Chondrocyte (in vitro differentiated cells): ENCODE results near the gene LRMDA. TPM values are rescaled to one million over a fixed set of nuclear protein-coding genes. Genes with fewer than 3 reads are reported as not detected.

Source experiments
- DNase-seq: peaks from one replicate; pipeline ENCODE4 v3.0.0; 2021; ENCODE audit warnings: mixed read lengths, low spot score
- H3K27ac Mint-ChIP-seq: one replicate; pipeline ENCODE4 v1.8.0; 2021; ENCODE audit warnings: mild to moderate bottlenecking, moderate library complexity, mixed read lengths; ENCODE audit not compliant: unreplicated experiment
- H3K27me3 Mint-ChIP-seq: 2 replicates; pipeline ENCODE4 v1.8.0; 2021; ENCODE audit warnings: low read depth, mixed read lengths
- H3K36me3 Mint-ChIP-seq: 2 replicates; pipeline ENCODE4 v1.8.0; 2021; ENCODE audit warnings: low read depth, mixed read lengths
- H3K4me1 Mint-ChIP-seq: 2 replicates; pipeline ENCODE4 v1.8.0; 2021; ENCODE audit warnings: low read depth, mild to moderate bottlenecking, mixed read lengths
- H3K4me3 Mint-ChIP-seq: one replicate; pipeline ENCODE4 v1.8.0; 2021; ENCODE audit warnings: mild to moderate bottlenecking, moderate library complexity, mixed read lengths; ENCODE audit not compliant: unreplicated experiment
- H3K9me3 Mint-ChIP-seq: 2 replicates; pipeline ENCODE4 v1.8.0; 2021; ENCODE audit warnings: low read depth, mixed read lengths
- total RNA-seq: library from RNA; stranded (reverse); gene quantifications from 3 replicates; pipeline ENCODE4 v1.2.1, GENCODE V29; 2021
- TF ChIP-seq, protein P1 (sequence below): fragments of 200-600 bp; sonication (generic); IDR thresholded peaks from 2 replicates; pipeline ENCODE4 v1.5.0; 2021; ENCODE audit warnings: antibody characterized with exemption, mild to moderate bottlenecking, moderate library complexity

Gene LRMDA
- total RNA-seq, 1 donor from 2014 or later: 2.8 TPM

- H3K27me3 Mint-ChIP-seq: peaks cover 3% of the 10 kb centered on the region
- no peak for DNase-seq
- H3K27ac Mint-ChIP-seq: no peak overlapping the region
- H3K4me1 Mint-ChIP-seq: no peaks in the 10 kb centered on the region
- TF ChIP-seq, protein P1, sequence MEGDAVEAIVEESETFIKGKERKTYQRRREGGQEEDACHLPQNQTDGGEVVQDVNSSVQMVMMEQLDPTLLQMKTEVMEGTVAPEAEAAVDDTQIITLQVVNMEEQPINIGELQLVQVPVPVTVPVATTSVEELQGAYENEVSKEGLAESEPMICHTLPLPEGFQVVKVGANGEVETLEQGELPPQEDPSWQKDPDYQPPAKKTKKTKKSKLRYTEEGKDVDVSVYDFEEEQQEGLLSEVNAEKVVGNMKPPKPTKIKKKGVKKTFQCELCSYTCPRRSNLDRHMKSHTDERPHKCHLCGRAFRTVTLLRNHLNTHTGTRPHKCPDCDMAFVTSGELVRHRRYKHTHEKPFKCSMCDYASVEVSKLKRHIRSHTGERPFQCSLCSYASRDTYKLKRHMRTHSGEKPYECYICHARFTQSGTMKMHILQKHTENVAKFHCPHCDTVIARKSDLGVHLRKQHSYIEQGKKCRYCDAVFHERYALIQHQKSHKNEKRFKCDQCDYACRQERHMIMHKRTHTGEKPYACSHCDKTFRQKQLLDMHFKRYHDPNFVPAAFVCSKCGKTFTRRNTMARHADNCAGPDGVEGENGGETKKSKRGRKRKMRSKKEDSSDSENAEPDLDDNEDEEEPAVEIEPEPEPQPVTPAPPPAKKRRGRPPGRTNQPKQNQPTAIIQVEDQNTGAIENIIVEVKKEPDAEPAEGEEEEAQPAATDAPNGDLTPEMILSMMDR: no peak
- H3K9me3 Mint-ChIP-seq: no peaks in the 10 kb centered on the region
- H3K4me3 Mint-ChIP-seq: no peak overlapping the region
- no peaks in the 10 kb centered on the region for H3K36me3 Mint-ChIP-seq
Observed at GRCh38 chr10:76017733-76018433, 586.5 kb downstream of the LRMDA start.

GRCh38 chr10:76020630-76021029 is 589.2 kb downstream of the LRMDA start:
- Mint-ChIP-seq H3K4me1 (no peaks in the 10 kb centered on the region), H3K36me3 (no peaks in the 10 kb centered on the region), H3K4me3 (no peak overlapping the region), H3K9me3 (no peaks in the 10 kb centered on the region), H3K27ac (no peak overlapping the region), H3K27me3 (no peaks in the 10 kb centered on the region)
- DNase-seq: no peak
- TF ChIP-seq, protein P1: no peak

- no peak overlapping the region for H3K27ac Mint-ChIP-seq
- H3K4me3 Mint-ChIP-seq: no peak overlapping the region
- TF ChIP-seq, protein P1: no peak
- no peaks in the 10 kb centered on the region for H3K27me3 Mint-ChIP-seq
- no peak for DNase-seq
- H3K9me3 Mint-ChIP-seq: no peaks in the 10 kb centered on the region
- no peaks in the 10 kb centered on the region for H3K4me1 Mint-ChIP-seq
- H3K36me3 Mint-ChIP-seq: no peaks in the 10 kb centered on the region
Observed at GRCh38 chr10:76021398-76021797, 590.0 kb downstream of the LRMDA start.

GRCh38 chr10:76022366-76022765 is 590.9 kb downstream of the LRMDA start:
- Mint-ChIP-seq H3K27me3 (no peaks in the 10 kb centered on the region), H3K4me1 (no peaks in the 10 kb centered on the region), H3K36me3 (no peaks in the 10 kb centered on the region), H3K4me3 (no peak overlapping the region), H3K27ac (no peak overlapping the region), H3K9me3 (no peaks in the 10 kb centered on the region)
- no peak for DNase-seq
- TF ChIP-seq, protein P1: no peak

- no peaks in the 10 kb centered on the region for H3K9me3 Mint-ChIP-seq
- H3K27me3 Mint-ChIP-seq: peaks cover 2% of the 10 kb centered on the region
- H3K4me3 Mint-ChIP-seq: no peak overlapping the region
- no peak overlapping the region for H3K27ac Mint-ChIP-seq
- TF ChIP-seq, protein P1: no peak
- no peaks in the 10 kb centered on the region for H3K4me1 Mint-ChIP-seq
- no peak for DNase-seq
- H3K36me3 Mint-ChIP-seq: no peaks in the 10 kb centered on the region
Observed at GRCh38 chr10:76023007-76023406, 591.6 kb downstream of the LRMDA start.
